ENCODE data around the gene CYLD. TPM values are rescaled to one million over a fixed set of nuclear protein-coding genes. Genes with fewer than 3 reads are reported as not detected.

Gene CYLD
- total RNA-seq, 4 donors from 2014 or later: 79.2 to 180 (median 92.4) TPM

GRCh38 chr16:50743581-50744225 is 1.8 kb downstream of the CYLD start:
- intact Hi-C loops (cut with DNase I): no loop called here
- Histone ChIP-seq H3K27ac (peak overlapping the region in 2 of 3 donors; percentile 88), H3K27me3 (no peaks in the 10 kb centered on the region), H3K4me3 (replicated peaks in 1 of 3) (peak overlapping the region in 1 of 3 donors; percentile 91), H3K4me1 (peaks cover 42 to 50% of the 10 kb centered on the region in 2 donors), H3K36me3 (no peaks in the 10 kb centered on the region), H3K9me3 (no peaks in the 10 kb centered on the region)
- 48% methylated on average over 3 of the region's 3 CpGs for WGBS, 2 donors
- peak; percentile 54 to 56 for DNase-seq
- TF ChIP-seq CTCF (IDR thresholded peaks at IDR 0.05) (no peak), POLR2A (IDR thresholded peaks at IDR 0.05) (no peak)

GRCh38 chr16:50744881-50745280 is 3.0 kb downstream of the CYLD start:
- 76 to 81% methylated on average over 3 of the region's 3 CpGs for WGBS, 2 donors
- Histone ChIP-seq H3K27ac (peak overlapping the region in 1 of 3 donors; percentile 12), H3K36me3 (no peaks in the 10 kb centered on the region), H3K9me3 (no peaks in the 10 kb centered on the region), H3K27me3 (no peaks in the 10 kb centered on the region), H3K4me1 (peaks cover 42 to 50% of the 10 kb centered on the region in 2 donors), H3K4me3 (replicated peaks in 1 of 3) (no peak overlapping the region)
- intact Hi-C loops (cut with DNase I): no loop called here
- DNase-seq: no peak
- TF ChIP-seq POLR2A (IDR thresholded peaks at IDR 0.05) (no peak), CTCF (IDR thresholded peaks at IDR 0.05) (no peak)

GRCh38 chr16:50745940-50746339 is 4.1 kb downstream of the CYLD start:
- peak overlapping the region in 1 of 3 donors; percentile 21 for H3K27ac ChIP-seq
- H3K4me1 ChIP-seq: peaks cover 42 to 50% of the 10 kb centered on the region in 2 donors
- DNase-seq: peak in 1 of 2 donors; percentile 13
- intact Hi-C loops (cut with DNase I): no loop called here
- TF ChIP-seq POLR2A (IDR thresholded peaks at IDR 0.05) (no peak), CTCF (IDR thresholded peaks at IDR 0.05) (no peak)
- 86 to 96% methylated on average over 4 of the region's 4 CpGs for WGBS, 2 donors
- no peaks in the 10 kb centered on the region for H3K36me3 ChIP-seq
- H3K9me3 ChIP-seq: no peaks in the 10 kb centered on the region
- no peaks in the 10 kb centered on the region for H3K27me3 ChIP-seq
- no peak overlapping the region for H3K4me3 ChIP-seq (replicated peaks in 1 of 3)

- WGBS, 2 donors: 76 to 80% methylated on average over 7 of the region's 7 CpGs
- H3K27me3 ChIP-seq: no peaks in the 10 kb centered on the region
- no peaks in the 10 kb centered on the region for H3K9me3 ChIP-seq
- intact Hi-C loops (cut with DNase I): no loop called here
- DNase-seq: no peak
- H3K4me3 ChIP-seq (replicated peaks in 1 of 3): no peak overlapping the region
- H3K36me3 ChIP-seq: no peaks in the 10 kb centered on the region
- TF ChIP-seq POLR2A (IDR thresholded peaks at IDR 0.05) (no peak), CTCF (IDR thresholded peaks at IDR 0.05) (peak in 3 of 6 experiments; percentile 18 to 23 (median 19))
- no peak overlapping the region for H3K27ac ChIP-seq
- peaks cover 38 to 46% of the 10 kb centered on the region in 2 donors for H3K4me1 ChIP-seq
Observed at GRCh38 chr16:50747207-50747956, 5.5 kb downstream of the CYLD start.

GRCh38 chr16:50751528-50751927 is 9.6 kb downstream of the CYLD start:
- intact Hi-C loops (cut with DNase I): no loop called here
- Histone ChIP-seq H3K27me3 (no peaks in the 10 kb centered on the region), H3K4me3 (replicated peaks in 1 of 3) (no peak overlapping the region), H3K36me3 (peaks cover 7 to 14% of the 10 kb centered on the region in 2 donors), H3K27ac (no peak overlapping the region), H3K4me1 (peaks cover 10 to 13% of the 10 kb centered on the region in 2 donors), H3K9me3 (no peaks in the 10 kb centered on the region)
- no peak for DNase-seq
- TF ChIP-seq CTCF (IDR thresholded peaks at IDR 0.05) (no peak), POLR2A (IDR thresholded peaks at IDR 0.05) (no peak)
- 75 to 78% methylated on average over 6 of the region's 6 CpGs for WGBS, 2 donors
